ENCODE data around the gene CEACAM16.

Gene CEACAM16

DNA sequence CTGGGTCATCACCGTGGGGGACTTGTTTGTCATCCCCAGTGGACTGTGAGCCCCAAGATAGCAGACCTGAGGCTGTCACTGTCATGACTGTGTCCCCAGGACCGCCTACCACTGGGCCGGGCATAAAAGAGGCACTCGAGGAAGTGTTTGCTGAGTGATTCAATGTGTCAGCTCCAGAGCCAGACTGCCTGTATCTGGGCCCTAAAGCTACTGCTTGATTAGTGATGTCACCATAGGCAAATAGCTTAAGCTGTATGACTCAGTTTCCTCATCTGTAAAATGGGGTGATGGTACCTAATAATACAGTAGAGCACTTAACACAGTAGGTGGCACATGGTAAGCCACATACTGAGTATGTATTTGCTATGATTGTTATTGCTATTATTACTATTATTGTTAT, 38.9 kb upstream of the CEACAM16 start:
- DNase-seq (ENCODE audit: low read depth), result no peak
- no peak overlapping the region for H3K4me3 ChIP-seq (ENCODE audit: low read depth, low read length)
- TF ChIP-seq CTCF (IDR thresholded peaks at IDR 0.05; ENCODE audit: low read depth, low read length, missing control alignments), result no peak

- DNase-seq (ENCODE audit: low read depth), result no peak
- TF ChIP-seq CTCF (IDR thresholded peaks at IDR 0.05; ENCODE audit: low read depth, low read length, missing control alignments), result no peak
- H3K4me3 ChIP-seq (ENCODE audit: low read depth, low read length), result no peak overlapping the region
Observed at GRCh38 chr19:44661205-44661604, 37.7 kb upstream of the CEACAM16 start.

DNA sequence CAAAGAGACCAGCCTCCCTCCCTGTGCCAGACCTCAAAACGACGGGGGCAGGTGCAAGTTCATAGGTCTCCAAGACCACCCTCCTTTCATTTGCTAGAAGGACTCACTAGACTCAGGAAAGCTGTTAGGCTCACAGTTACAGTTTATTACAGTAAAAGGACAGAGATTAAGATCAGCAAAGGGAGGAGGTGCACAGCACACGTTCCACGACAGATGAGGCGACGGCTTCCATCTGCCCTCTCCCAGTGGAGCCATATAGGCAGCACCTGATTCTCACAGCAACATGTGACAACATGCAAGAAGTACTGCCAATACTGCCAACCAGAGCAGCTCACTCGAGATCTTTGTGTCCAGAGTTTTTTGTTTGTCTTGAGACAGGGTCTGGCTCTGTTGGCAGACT, 37.0 kb upstream of the CEACAM16 start:
- TF ChIP-seq CTCF (IDR thresholded peaks at IDR 0.05; ENCODE audit: low read depth, low read length, missing control alignments), result no peak
- H3K4me3 ChIP-seq (ENCODE audit: low read depth, low read length), result no peak overlapping the region
- DNase-seq (ENCODE audit: low read depth), result no peak

DNA sequence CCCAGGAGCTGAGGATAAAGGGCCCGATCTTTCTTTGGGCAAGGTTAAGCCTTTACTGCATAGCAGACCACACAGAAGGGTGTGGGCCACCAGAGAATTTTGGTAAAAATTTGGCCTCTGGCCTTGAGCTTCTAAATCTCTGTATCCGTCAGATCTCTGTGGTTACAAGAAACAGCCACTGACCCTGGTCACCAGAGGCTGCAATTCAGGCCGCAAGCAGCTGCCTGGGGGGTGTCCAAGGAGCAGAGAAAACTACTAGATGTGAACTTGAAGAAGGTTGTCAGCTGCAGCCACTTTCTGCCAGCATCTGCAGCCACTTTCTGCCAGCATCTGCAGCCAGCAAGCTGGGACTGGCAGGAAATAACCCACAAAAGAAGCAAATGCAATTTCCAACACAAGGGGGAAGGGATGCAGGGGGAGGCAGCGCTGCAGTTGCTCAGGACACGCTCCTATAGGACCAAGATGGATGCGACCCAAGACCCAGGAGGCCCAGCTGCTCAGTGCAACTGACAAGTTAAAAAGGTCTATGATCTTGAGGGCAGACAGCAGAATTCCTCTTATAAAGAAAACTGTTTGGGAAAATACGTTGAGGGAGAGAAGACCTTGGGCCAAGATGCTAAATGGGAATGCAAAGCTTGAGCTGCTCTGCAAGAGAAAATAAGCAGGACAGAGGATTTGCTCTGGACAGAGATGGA, 36.1 kb upstream of the CEACAM16 start:
- no peak for TF ChIP-seq CTCF (IDR thresholded peaks at IDR 0.05; ENCODE audit: low read depth, low read length, missing control alignments)
- DNase-seq (ENCODE audit: low read depth), result no peak
- H3K4me3 ChIP-seq (ENCODE audit: low read depth, low read length), result no peak overlapping the region

DNA sequence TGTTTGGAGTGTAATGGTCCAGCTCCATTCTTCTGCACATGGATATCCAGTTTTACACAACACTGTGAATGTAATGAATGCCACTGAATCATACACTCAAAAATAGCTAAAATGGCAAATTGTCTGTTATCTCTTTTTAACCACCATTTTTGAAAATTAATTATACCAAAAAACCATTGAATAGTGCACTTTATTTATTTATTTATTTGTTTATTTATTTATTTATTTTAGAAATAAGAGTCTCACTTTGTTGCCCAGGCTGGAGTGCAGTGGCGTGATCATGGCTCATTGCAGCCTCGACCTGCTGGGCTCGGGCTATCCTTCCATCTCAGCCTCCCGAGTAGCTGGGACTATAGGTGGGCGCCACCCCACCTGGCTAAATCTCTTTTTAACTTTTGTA, 35.0 kb upstream of the CEACAM16 start:
- no peak for TF ChIP-seq CTCF (IDR thresholded peaks at IDR 0.05; ENCODE audit: low read depth, low read length, missing control alignments)
- H3K4me3 ChIP-seq (ENCODE audit: low read depth, low read length), result no peak overlapping the region
- no peak for DNase-seq (ENCODE audit: low read depth)

- no peak for DNase-seq (ENCODE audit: low read depth)
- no peak for TF ChIP-seq CTCF (IDR thresholded peaks at IDR 0.05; ENCODE audit: low read depth, low read length, missing control alignments)
- no peak overlapping the region for H3K4me3 ChIP-seq (ENCODE audit: low read depth, low read length)
Observed at GRCh38 chr19:44664976-44665375, 34.0 kb upstream of the CEACAM16 start.

- DNase-seq (ENCODE audit: low read depth), result no peak
- no peak for TF ChIP-seq CTCF (IDR thresholded peaks at IDR 0.05; ENCODE audit: low read depth, low read length, missing control alignments)
- H3K4me3 ChIP-seq (ENCODE audit: low read depth, low read length), result no peak overlapping the region
Observed at GRCh38 chr19:44666852-44667556, 31.9 kb upstream of the CEACAM16 start.

All from GM12864 (cell line).